T-helper 2 cell (primary cell): Measurements from ENCODE around the gene GID4.
A peak's percentile ranks its signal among the peaks of the same experiment; 100 is the strongest.

Experiments
- DNase-seq, 5 experiments: peaks; one replicate each; pipeline versions ENCODE4 v3.0.0 to v3.0.0-alpha.2; 2012 to 2022

Gene GID4

GRCh38 chr17:18044609-18045008, 5.4 kb downstream of the GID4 start:
- no peak for DNase-seq

DNA sequence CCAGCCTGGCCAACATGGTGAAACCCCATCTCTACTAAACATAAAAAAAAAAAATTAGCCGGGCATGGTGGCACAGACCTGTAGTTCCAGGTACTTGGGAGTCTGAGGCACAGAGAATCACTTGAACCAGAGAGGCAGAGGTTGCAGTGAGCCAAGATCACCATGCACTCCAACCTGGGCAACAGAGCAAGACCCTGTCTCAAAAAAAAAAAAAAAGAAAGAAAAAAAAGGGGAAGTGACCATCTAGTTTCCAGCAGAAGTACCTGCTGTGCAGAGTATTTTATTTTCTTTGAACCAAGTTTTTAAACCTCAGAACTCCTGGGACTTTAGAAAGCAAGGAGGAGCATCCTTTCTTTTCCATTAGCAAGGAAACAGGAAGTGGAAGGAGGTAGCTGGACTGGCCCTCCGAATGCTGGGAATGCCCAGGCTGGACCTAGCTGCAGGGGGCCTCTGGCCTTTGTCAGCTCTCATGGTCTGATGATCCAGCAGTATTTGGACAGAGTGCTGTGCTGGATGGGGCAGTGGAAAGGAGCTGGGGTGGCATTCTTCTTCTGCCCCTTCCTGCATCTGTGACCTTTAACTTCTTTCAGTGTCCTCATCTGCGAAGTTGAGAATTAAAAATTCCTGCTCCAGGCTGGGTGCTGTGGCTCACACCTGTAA, 6.6 kb downstream of the GID4 start:
- DNase-seq = no peak

- DNase-seq = no peak
Measured at GRCh38 chr17:18055597-18055996, 16.4 kb downstream of the GID4 start.

GRCh38 chr17:18056214-18056613, 17.0 kb downstream of the GID4 start:
- no peak for DNase-seq

- DNase-seq = no peak
Measured at GRCh38 chr17:18059283-18059682, 20.1 kb downstream of the GID4 start.

- DNase-seq = no peak
Measured at GRCh38 chr17:18064053-18064452, 24.8 kb downstream of the GID4 start.

DNA sequence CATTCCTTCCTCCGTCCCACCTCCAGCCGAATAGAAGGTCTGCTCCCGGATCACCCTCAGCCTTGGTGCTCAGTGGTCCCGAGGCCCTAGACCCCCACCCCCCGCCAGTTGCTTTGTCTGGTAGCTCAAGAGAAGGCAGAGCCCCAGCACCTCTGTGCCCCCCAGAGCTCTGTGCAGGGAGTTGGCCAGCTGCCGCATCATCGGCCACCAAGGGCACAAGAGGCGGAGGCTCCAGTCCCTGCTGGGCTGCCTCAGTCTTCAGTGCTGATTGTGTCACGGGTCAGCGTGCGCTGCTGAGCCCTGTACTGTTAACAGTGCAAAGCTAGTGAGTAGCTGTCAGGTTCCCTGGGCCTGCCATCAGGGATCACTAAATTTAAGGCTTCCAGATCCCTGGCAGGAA, 26.3 kb downstream of the GID4 start:
- DNase-seq = no peak

DNA sequence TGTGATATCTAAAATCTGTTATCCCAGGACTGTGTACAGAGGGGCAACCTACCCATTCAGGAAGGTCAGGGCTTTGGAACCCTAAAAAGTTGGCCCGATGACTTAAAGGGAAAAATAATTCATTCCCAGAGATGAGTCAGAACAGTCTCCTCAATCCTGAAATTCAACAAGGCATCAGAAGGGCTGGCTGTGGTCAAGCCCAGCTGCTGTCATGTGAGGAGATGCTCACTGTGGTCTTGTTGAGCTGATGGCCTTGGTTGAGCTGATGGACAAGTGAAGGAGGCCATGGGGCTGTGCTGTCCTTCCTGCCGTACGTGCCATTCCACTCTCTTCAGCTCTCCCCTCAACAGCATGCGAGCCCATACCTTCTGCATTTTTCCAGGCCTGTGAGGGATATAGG, 27.7 kb downstream of the GID4 start:
- no peak for DNase-seq

DNA sequence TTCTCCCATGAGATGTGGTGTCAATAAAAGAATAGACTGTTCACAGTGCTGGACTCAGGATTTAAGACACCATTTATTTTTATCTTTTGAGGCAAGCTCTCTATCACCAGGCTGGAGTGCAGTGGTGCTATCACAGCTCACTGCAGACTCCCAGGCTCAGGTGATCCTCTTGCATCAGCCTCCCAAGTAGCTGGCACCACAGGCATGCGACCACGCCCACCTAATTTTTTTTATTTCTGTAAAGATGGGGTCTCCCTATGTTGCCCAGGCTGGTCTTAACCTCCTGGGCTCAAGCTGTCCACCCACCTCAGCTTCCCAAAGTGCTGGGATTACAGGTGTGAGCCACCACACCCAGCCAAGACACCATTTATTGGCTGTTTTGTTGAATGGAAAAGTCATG, 29.9 kb downstream of the GID4 start:
- no peak for DNase-seq

- peak in 1 of 5 experiments; percentile 9 for DNase-seq
Measured at GRCh38 chr17:18070861-18071340, 31.7 kb downstream of the GID4 start.

DNA sequence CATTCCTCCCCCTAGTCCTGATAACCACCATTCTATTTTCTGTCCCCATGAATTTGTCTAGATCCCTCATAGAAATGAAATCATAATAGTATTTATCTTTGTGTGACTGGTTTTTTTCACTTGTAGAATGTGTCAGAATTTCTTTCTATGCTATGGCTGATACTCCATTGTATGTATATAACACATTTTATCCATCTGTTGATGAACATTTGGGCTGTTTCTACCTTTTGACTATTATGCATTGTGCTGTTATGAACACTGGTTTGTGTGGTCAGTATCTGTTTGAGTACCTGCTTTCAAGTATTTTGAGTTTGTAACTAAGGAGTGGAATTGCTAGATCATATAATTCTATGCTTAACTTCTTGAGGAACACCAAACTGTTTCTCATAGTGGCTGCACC, 32.5 kb downstream of the GID4 start:
- DNase-seq = peak in 1 of 5 experiments; percentile 11

- no peak for DNase-seq
Measured at GRCh38 chr17:18074566-18075272, 35.5 kb downstream of the GID4 start.

- no peak for DNase-seq
Measured at GRCh38 chr17:18076936-18077335, 37.7 kb downstream of the GID4 start.

DNA sequence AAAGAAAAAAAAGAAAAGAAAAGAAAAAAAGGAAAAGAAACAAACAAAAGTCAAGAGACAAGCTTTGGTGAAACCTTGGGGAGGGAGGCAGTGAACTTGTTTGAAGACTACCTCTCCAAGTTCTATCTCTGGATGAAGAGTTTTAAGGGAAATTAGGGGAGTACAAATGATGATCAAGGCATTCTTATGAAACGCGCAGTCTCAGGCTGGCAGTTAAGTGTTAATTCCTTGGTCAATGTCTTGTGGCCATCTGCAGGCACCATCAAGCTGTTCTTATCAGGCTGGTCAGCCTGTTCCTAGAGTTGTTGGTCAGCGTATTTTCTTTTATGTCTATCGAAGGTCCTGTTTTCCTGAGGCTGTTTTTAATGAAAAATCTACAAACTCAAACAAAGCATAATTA, 40.3 kb downstream of the GID4 start:
- DNase-seq = no peak

GRCh38 chr17:18084256-18084655, 45.0 kb downstream of the GID4 start:
- no peak for DNase-seq

- peak; percentile 69 to 91 (median 81) for DNase-seq
Measured at GRCh38 chr17:18087610-18088491, 48.6 kb downstream of the GID4 start, which contains the start of gene DRG2. DRG2 (plus strand) TSS chr17:18087948; CDS start chr17:18088024, 76 bp downstream.

DNA sequence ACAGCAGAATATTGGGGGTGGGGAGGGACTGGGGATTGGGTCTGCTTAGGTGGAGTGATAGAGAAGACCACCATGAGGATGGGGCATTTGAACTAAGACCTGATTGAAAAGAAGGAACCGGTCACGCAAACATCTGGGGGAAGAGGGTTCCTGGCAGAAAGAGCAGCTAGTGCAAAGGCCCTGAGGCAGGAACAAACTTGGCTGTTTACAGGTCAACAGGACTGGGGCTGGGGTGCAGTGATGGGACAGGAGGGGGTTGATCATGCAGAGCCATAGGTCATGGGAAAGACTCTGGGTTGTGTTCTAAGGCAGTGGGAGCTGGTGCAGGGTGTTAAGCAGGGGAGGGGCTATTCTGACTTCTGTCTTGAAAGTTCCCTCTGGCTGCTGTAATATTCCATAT, 50.4 kb downstream of the GID4 start:
- DNase-seq = no peak

DNA sequence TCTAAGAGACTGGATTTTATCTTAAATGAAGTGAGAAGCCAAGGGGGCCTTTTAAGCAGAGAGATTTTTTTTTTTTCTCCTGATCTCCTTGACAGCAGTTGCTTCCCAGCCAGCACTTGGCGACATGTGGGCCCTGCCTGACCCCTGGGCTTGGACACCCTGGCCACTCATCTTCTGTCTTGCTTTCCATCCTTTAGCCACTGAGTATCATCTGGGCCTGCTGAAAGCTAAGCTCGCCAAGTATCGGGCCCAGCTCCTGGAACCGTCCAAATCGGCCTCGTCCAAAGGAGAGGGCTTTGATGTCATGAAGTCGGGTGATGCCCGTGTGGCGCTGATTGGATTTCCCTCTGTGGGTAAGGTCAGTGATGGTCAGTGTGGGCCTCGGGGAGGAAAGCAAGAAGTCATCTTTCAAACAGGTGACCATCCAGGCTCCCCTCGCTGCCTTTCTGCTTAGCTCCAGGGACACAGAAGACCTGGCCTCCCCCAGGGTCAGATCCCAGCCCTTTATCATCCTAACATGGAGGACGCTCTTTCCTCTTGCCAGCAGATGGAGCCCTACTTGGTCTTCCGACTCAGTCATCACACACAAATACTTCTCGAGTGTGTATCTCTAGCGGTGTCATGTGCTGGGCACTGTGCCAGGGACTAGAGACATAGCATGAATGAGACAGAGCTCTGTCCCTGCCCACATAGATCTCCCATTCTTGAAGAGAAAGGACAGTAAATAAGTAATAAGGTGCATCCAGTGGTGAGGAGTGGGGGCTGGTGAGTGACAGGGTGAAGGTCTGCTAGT, 54.6 kb downstream of the GID4 start:
- peak in 1 of 5 experiments; percentile 42 for DNase-seq

DNA sequence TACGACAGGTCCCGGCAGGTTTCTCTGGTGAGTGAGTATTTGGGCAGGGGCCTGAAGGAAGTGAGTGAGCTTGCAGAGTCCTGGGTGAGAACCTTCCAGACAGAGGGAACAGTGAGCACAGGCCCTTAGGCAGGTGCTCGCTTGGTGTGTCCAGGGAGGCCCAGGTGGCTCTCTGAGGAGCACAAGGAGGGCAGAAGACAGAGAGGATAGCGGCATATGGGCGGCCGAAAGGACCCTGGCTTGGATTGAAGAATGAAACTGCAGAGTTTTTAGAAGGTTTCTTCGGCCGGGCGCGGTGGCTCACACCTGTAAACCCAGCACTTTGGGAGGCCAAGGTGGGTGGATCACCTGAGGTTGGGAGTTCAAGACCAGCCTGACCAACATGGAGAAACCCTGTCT, 55.2 kb downstream of the GID4 start:
- DNase-seq = no peak

GRCh38 chr17:18099516-18099915, 60.3 kb downstream of the GID4 start:
- no peak for DNase-seq

GRCh38 chr17:18100616-18101015, 61.4 kb downstream of the GID4 start:
- no peak for DNase-seq

DNA sequence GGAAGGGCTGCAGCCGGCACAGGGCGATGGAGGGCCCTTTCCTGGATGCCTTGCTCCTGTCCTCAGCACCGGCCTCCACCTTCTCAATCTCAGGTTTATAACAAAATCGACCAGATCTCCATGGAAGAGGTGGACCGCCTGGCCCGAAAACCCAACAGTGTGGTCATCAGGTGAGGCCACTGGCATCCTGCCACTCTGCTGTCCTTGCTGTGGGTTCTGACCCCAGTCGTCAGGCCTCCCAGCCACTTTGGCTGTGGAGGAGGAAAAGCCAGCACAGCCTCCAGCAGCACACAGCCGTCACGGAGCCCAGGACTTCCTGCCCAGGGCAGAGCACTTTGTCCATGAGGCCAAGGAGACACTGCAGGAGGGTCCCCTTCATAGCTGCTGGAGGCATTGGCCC, 62.6 kb downstream of the GID4 start:
- no peak for DNase-seq
